Right ventricle myocardium superior (tissue), 1 donor: Measurements from ENCODE around the gene PRDM12. TPM values are rescaled to one million over a fixed set of nuclear protein-coding genes. Genes with fewer than 3 reads are reported as not detected.

Experiments used
- ATAC-seq: fragments of 200-7000 bp; cut with Tn5 transposase; one replicate; pipeline ENCODE4 v1.9.1; 2020; ENCODE audit warnings: mild to moderate bottlenecking; ENCODE audit not compliant: poor library complexity
- DNase-seq: peaks from one replicate; pipeline ENCODE4 v3.0.0-alpha.2; 2020
- intact Hi-C: fragments of 100-400 bp; cut with DNase I; formaldehyde crosslinking; loops from one replicate; pipeline ENCODE4 v1.11.2; 2022
- total RNA-seq: library from RNA; stranded (reverse); fragmentation: NEBNext Ultra II Directional; extraction: Animal tissue kit (Norgen Biotek cat#: 25700); gene quantifications from one replicate; pipeline ENCODE4 v1.2.1, GENCODE V29; 2021
- donor health status: DM: no; HTN: yes; CAD: no; lungs with severe emphysema.

The PRDM12 gene
- total RNA-seq, 1 donor from 2014 or later, result not detected

DNA sequence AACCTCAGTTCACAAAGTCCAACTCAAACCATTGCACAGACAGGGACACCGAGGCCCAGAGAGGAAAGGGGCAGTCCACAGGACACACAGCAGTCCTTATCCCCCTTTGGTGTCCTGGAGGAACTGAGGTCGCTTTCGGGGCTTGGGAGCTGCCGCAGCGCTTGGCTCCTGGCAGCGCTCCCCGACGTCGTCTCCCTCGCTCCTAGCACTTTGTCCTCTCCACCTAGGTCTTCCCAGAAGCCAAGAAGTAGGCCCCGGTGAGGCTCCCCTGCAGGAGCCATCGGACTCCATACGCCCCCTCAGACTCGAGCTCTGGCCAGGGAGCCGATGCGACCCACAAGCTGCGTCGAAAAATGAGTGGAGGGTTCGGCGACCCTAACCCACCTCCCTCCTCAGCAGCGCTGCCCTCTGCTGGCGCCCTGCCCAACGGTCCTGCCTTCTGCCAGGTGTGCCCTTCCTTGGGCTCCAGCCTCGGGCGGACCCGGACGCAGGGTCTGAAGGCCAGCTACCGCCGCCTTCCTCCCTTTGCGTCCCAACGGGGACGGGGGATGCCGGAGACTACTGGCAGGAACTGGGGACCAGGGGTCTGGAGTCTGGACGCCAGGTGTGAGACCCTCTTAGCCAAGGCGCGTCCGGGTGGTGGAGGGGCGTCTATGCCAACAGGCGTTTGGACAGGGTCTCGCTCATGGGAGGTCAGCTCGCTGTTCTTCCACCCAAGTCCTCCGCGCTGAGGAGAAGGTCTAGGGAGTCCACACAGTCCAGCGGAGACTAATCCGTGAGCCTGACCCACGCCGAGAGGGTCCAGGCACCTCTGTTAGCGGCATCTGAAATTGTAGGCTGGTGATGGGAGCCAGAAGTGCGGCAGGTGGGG lies 2.1 kb upstream of the PRDM12 start:
- ATAC-seq, result no peak
- intact Hi-C loops, result no loop called here
- no peak for DNase-seq

DNA sequence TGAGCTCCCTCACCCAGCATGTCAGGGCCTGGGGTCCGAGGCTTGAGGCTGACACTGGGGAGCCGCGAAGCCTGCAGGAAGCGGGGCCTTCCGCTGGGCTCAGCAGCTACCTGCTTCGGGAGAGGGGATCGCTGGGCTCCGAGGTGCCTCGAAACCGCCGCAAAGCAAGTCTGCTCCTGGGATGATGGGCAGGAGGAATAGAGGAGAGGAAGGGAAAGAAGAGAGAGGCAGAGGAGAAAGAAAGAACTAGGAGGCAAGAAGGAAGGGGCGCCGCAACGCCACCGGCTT lies 1.5 kb upstream of the PRDM12 start:
- DNase-seq (no peak), ATAC-seq (no peak)
- intact Hi-C loops, result no loop called here

DNA sequence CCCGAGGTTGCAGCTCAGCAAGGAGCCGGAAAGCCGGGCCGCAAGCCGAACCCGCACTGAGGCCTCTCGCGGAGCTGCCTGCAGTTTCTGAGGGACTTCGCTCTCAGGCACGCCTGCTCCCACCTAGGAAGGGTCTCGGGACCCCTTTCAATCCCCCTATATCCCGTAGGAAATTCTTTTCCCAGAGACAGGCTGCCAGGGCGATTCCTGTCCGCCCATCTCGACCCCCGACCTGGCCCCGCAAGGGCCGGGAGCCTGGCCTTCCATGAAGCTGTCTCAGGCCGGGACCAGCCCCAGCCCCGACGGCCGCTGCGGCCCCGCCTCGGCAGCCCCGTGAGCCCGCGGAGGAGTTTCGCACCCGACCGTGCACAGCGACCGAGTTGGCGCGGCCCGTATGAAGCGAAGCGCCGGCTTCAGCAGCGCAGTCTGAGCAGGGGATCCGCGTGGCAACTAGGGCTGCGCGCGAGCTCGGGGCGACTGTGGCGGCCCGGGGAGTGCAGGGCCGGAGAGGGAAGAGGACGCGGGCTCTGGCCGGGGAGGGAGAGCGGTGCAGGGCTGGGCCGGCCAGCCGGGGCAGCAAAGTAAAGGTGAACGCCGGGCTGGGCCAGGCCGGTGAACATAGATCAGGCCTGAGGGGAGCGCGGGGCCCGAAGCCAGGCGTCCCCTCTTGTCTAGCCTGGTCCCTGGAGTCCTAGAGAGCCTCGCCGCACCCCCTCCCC lies 977 bp upstream of the PRDM12 start:
- ATAC-seq (peak; percentile 31), DNase-seq (no peak)
- intact Hi-C loops, result no loop called here

DNA sequence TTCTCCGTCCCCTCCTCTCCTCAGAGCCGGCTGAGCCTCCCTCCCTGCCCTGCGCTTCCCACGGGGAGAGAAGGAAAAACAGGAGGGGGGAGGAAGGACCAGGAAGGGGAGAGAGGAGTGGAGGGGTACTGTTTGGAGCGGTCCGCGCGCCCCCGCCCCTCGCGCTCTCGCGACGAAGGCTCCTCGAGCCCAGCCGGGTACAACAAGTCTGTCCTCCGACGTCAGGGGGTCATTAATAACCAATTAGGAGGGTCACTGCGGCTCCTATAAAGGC lies 480 bp upstream of the PRDM12 start:
- no peak for ATAC-seq
- intact Hi-C loops, result no loop called here
- no peak for DNase-seq

DNA sequence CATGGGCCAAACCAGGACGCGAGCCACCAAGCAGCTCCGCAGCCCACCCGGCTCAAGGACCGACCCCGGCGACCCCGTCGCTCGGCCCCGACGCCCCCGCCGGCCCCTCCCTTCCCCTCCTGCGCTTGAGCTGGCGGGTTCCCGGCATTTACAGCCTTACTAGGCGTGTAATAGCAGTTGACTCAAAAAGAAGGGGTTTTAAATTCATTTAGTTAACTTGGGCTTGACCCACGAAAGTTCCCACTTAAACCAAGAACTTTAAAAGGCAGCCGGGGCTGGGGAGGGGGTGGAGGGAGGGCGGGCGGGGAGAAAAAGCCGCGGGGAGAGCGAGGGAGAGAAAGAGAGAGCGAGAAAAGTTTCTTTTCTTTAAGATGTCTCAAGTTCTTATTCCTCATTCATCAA lies 636 bp downstream of the PRDM12 start:
- intact Hi-C loops, result no loop called here
- ATAC-seq (no peak), DNase-seq (no peak)

DNA sequence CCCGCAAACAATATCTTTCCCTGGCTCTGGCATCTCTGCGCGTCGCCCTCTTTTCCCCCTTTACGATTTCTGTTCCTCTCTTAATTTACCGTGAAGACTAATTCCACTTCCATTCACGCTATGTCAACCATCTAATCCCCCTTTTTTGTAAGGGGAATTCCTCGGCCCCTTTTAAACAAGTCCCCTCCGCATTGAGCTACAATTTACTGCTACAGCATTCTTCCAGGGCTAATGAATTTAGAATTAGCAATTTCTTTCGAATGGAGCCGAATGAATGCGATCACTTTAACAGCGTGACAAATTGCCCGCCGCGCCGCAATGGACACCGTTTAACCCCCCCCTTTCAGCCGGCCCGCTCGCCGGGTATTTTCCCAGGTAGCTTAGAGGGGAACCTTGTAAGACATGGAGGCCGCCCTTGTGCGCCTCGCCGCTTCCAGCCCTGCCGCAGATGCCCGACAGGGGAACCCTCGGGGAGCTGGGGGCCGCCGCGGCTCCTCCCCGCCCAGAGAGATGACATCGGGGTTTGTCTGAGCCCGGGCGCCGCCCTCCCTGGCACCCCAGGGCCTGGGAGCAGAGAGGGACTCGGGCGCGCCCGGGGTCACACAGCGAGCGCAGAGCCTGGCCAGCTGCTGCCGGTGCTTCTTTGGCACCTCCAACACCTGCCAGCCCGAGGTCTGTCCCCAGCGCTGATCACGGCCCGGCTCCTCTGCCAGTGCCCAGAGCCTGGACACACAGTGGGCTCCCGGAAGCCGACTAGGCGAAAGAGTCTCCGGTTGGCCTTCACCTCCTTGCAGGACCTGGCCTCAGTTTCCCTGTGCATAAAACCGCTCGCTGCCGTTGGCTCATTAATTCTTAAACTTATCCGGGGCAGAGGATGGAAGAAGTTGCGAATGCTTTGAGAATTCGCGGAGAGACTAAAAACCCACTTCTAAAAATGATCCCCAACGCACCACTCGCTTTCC lies 1.3 kb downstream of the PRDM12 start:
- intact Hi-C loops, result no loop called here
- ATAC-seq (no peak), DNase-seq (no peak)

DNA sequence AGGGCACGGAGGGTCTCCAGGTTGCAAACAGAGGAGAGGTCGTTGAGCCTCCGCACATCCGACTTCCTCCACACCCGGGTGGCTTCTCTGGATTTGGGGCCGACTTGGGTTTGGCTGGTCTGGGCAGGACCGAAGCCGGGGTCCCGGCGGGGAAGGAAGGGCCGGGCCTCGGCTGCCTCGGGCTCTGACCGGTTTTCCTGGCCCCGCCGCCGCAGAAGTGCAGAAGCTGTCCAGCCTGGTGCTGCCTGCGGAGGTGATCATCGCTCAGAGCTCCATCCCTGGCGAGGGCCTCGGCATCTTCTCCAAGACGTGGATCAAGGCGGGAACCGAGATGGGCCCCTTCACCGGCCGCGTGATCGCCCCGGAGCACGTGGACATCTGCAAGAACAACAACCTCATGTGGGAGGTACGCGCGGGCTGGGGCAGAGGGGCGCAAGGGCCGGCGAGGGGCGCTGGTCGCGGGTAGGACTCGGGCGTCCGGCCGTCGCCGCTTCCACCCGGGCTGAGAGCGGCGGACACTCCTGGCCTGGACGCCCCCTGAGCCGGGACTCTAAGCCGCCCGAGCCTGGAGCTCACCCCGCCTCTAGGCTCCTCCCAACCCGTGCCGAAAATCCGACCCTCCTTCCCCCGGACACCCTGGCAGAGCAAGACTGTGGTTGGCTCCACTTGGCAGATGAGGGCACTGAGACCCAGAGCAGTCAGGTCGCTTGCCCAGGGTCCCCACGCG lies 2.2 kb downstream of the PRDM12 start:
- intact Hi-C loops, result no loop called here
- no peak for DNase-seq
- no peak for ATAC-seq

DNA sequence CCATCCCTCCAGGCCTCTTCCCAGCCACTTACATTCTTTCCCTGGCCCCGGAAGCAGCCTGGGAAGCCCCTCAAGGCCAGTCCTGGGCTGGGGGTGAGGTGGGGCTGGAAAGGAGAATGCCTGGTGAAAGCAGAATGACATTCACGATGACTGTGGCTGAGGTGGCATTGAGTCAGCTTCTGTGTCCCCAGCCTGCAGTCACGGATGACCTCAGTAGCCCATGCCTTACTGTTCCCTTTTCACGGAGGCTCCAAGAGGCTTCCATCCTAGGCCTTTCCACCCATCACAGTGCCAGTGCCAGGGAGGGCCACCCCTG lies 2.7 kb downstream of the PRDM12 start:
- intact Hi-C loops, result no loop called here
- ATAC-seq (no peak), DNase-seq (no peak)

DNA sequence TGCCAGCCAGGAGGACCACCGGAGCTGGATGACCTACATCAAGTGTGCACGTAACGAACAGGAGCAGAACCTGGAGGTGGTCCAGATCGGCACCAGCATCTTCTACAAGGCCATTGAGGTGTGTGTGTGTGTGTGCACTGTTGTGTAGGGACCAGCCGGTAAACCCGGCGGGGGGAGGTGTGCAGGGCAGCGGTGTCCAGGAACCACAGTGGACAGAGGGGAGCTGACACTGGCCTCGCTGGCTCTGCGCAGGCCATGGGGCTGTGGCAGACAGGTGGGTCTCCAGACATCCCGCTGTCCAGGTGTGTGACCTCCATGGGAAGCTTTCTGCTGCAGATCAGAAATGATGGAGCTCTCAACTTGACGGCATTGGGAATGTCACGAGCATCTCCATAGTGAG lies 3.8 kb downstream of the PRDM12 start:
- DNase-seq (no peak), ATAC-seq (no peak)
- intact Hi-C loops, result no loop called here

DNA sequence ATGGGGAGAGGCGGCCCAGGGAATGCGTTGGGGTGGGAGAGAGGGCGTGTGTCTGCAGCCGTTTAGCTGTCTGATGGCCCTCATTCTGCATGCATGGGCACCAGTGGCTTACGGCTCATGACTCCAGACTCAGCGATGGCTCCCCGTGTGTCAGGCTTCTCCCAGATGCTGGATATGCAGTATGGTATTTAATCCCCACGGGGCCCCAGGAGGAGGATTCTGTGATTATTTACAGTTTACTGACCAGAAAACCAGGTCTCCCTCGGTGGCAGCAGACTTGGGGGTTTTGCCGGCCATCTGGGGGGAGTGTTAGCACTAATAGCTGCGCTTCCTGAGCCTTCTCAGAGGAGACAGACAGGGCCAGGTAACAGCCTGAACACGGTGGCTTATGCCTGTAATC lies 4.3 kb downstream of the PRDM12 start:
- ATAC-seq, result no peak
- intact Hi-C loops, result no loop called here
- no peak for DNase-seq

DNA sequence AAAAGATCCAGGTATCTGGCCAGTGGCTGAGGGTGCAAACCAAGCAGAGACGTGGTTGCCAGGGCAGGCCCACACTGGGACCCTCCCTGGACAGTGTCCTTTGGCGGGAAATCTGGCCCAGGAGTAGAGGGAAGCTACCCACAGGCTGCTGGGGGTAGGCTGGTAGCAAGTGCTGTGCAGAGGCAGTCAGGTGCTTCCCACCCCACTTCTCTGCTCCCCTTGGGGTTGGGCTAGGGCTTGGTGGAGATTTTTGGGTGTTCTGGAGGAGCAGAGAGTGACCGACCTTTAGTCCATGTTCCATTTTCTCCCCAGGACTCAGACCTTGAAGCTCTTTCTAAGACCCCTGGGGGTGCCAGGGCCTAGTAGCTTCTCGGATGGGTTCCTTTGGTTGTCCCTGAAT lies 5.6 kb downstream of the PRDM12 start:
- DNase-seq, result no peak
- intact Hi-C loops, result no loop called here
- ATAC-seq, result no peak

DNA sequence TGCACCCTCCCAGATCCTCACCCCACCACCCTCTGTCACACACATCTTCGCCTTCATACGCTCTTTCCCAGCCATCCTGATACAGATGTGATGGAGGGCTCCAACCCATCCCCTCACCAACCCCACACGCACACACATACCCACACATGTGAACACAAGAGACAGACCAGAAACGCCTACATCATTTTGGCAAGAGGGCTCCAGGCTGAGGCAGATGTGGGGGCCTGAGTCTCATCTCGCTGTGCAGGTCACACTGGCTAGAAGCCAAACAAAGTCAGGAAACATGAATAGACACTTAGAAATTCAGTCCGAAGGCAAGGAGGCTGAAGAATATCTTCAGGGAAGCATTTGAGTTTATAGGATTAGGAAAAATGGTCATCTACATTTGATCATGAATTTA lies 6.2 kb downstream of the PRDM12 start:
- ATAC-seq (no peak), DNase-seq (no peak)
- intact Hi-C loops, result no loop called here

DNA sequence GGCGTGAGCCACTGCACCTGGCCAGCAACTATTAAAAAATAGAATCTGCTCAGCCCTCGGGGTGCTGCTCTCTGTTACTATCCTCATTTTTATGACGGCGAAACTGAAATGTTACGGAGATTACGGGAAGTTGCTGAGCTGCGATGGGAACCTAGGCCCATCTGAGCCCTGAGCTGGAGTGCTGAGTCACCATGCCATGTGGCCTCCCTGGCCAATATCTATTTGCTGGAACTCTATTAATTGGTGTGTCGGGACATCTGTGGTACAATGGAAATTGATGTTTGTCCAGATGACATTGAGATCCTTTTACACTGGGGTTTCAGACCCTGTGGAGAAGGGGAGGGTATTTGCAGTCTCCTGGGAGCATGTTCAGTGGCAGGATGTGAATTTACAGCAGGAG lies 8.1 kb downstream of the PRDM12 start:
- DNase-seq (no peak), ATAC-seq (no peak)
- intact Hi-C loops, result no loop called here

DNA sequence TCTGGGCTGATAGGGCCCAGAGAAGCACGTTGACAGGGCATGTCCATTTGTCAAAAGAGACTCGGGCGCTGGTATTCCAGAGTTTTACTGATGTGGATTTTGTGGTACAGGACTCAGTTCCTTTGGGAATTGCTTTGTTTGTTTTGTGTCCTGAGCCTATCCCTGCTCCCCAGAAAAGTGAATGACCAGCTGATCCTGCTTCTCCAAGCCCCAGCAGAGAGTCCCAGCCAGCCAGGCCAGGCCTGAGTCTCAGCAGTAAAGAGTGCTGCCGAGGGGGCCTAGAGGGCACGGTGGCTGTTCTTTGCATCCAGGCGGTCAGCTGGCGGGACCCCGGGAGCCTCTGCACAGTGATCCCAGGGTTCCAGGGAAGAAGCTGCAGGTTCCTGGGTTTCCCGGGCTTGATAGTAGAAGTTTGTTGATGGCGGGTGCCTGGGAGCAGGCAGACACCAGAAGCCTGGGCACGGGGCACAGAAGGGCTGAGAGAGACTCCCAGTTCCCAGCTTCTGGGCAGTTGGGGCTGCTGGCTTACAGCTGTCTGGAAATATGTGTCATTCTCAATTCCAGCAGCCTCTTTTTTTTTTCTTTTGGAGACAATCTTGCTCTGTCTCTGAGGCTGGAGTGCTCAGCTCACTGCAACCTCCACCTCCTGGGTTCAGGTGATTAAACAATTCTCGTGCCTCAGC lies 8.7 kb downstream of the PRDM12 start:
- no peak for DNase-seq
- intact Hi-C loops, result no loop called here
- no peak for ATAC-seq

DNA sequence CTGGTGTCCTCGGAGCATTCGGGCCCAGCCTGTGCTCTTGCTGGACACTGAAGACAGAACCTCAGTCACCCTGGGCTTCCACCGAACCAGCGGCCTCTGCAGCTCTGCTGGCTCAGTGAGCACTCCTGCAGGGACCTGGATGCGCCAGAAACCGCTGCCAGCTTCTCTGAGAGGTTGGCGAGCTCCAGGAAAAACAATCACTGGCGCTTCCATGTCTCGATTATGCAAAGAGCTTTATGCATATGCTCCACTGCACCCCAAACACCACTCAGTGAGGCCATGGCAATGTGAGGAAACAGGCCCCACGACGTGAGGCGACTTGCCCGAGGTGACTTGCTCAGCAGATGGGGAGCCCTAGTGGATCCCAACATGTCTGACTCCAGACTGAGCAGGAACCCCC lies 11.0 kb downstream of the PRDM12 start:
- intact Hi-C loops, result no loop called here
- no peak for ATAC-seq
- DNase-seq, result no peak

DNA sequence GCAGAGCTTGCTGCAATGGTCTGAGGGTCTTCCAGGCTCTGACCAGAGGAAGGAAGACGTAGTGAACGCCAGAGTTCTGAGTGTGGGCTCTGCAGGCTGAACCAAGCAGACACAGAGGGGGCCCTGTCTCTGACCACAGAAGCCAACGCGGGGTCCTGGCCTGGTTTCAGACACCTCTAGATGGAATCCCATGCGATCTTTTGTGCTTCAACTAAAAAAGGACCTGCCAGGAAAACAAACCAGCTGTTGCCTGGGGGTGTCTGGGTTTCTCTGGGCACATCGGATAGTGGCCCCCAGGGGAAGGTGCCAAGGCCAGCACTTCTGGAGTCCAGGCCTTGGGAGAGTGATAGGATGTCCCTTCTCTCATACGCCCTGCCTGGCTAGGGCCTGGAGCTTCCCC lies 12.9 kb downstream of the PRDM12 start:
- intact Hi-C loops, result no loop called here
- ATAC-seq, result no peak
- DNase-seq, result no peak

DNA sequence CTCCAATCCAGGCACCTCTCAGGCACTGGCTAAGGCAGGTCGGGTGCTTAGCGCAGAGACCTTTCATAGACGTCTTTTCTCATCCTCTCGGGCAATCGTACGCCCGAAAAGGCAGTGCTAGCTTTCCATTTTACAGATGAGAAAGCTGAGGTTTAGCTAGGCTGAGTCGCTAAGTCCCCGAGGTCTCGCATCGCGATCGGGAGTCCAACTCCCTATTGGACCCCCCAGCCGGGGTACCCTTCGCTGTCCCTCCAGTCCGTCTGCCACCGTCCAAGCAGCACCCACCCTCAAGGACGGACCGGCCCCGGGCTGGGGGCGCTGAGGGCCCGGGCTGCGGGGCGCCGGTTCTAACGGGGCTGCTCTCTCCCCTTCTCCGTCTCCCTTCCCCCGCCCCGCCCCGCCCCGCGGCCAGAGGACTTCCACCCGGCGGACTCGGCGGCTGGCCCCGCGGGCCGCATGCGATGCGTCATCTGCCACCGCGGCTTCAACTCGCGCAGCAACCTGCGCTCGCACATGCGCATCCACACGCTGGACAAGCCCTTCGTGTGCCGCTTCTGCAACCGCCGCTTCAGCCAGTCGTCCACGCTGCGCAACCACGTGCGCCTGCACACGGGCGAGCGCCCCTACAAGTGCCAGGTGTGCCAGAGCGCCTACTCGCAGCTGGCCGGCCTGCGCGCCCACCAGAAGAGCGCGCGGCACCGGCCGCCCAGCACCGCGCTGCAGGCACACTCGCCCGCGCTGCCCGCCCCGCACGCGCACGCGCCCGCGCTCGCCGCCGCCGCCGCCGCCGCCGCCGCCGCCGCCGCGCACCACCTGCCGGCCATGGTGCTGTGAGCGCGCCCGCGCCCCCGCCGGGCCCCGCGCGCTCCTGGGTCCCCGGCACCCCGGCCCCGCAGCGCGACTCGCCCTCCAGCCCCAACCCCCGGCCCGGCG lies 16.7 kb downstream of the PRDM12 start:
- DNase-seq (peak; percentile 87), ATAC-seq (peak; percentile 83)
- intact Hi-C loops, result no loop called here
